NCI-H1436 (cell line): ENCODE measurements around the gene EYS.
"Not testable (repeated sequence)": the region's sequence is repeated elsewhere in the genome, so short reads cannot be mapped to it uniquely, and the experiment has no call there.

ENCODE experiments used
- DNase-seq: peaks from one replicate; lab custom pipeline; 2025; lab: John Stamatoyannopoulos, UW

The EYS gene

GRCh38 chr6:63792736-63793464 is 1914.1 kb downstream of the EYS start:
- no peak for DNase-seq

- DNase-seq, result no peak
These were observed 1916.7 kb downstream of the EYS start for GRCh38 chr6:63790334-63790733.

- DNase-seq, result no peak
These were observed 1917.3 kb downstream of the EYS start for GRCh38 chr6:63789699-63790098.

GRCh38 chr6:63788569-63788968 is 1918.5 kb downstream of the EYS start:
- DNase-seq, result no peak

- no peak for DNase-seq
These were observed 1920.0 kb downstream of the EYS start for GRCh38 chr6:63787021-63787420.

GRCh38 chr6:63785006-63785405 is 1922.0 kb downstream of the EYS start:
- no peak for DNase-seq

- no peak for DNase-seq
These were observed 1923.9 kb downstream of the EYS start for GRCh38 chr6:63783096-63783495.

GRCh38 chr6:63774961-63775360 is 1932.1 kb downstream of the EYS start:
- no peak for DNase-seq

- no peak for DNase-seq
These were observed 1933.8 kb downstream of the EYS start for GRCh38 chr6:63773200-63773599.

GRCh38 chr6:63765828-63766227 is 1941.2 kb downstream of the EYS start:
- DNase-seq, result no peak

GRCh38 chr6:63764318-63764916 is 1942.6 kb downstream of the EYS start:
- peak; percentile 29 for DNase-seq

- DNase-seq, result no peak
These were observed 1946.8 kb downstream of the EYS start for GRCh38 chr6:63760199-63760598.

- DNase-seq, result no peak
These were observed 1947.4 kb downstream of the EYS start for GRCh38 chr6:63759605-63760105.

GRCh38 chr6:63757826-63758225 is 1949.2 kb downstream of the EYS start:
- no peak for DNase-seq

GRCh38 chr6:63757275-63757674 is 1949.8 kb downstream of the EYS start:
- DNase-seq, result not testable (repeated sequence)

- no peak for DNase-seq
These were observed 1956.6 kb downstream of the EYS start for GRCh38 chr6:63750400-63750799.

- DNase-seq, result no peak
These were observed 1961.2 kb downstream of the EYS start for GRCh38 chr6:63745784-63746183.

- DNase-seq, result no peak
These were observed 1962.2 kb downstream of the EYS start for GRCh38 chr6:63744810-63745209.

- DNase-seq, result no peak
These were observed 1963.3 kb downstream of the EYS start for GRCh38 chr6:63743691-63744090.

- DNase-seq, result no peak
These were observed 1965.0 kb downstream of the EYS start for GRCh38 chr6:63742060-63742459.

GRCh38 chr6:63740709-63741108 is 1966.3 kb downstream of the EYS start:
- DNase-seq, result no peak

GRCh38 chr6:63739094-63739687 is 1967.8 kb downstream of the EYS start:
- DNase-seq, result no peak

GRCh38 chr6:63738190-63738589 is 1968.8 kb downstream of the EYS start:
- DNase-seq, result not testable (repeated sequence)
